H1 (cell line): ENCODE measurements around the gene VPS37D. TPM values are rescaled to one million over a fixed set of nuclear protein-coding genes. Genes with fewer than 3 reads are reported as not detected.
A peak's percentile ranks its signal among the peaks of the same experiment; 100 is the strongest.

Experiments
- CTCF ChIA-PET: fragments of 300-600 bp; sonication (Branson Sonifier 250); formaldehyde crosslinking; loops from one replicate; lab custom pipeline; 2021; ENCODE audit not compliant: partially characterized antibody; lab: Charles Lee
- POLR2A ChIA-PET: fragments of 300-600 bp; sonication (Branson Sonifier 250); formaldehyde crosslinking; loops from one replicate; lab custom pipeline; 2021; ENCODE audit warnings: inconsistent platforms; ENCODE audit not compliant: partially characterized antibody; lab: Charles Lee
- DNase-seq, 2 experiments: peaks; one replicate each; pipeline versions ENCODE4 v3.0.0 to v3.0.0-alpha.2; 2010 to 2022; ENCODE audit warnings: low spot score in 2 of 2, low read depth in 1 of 2, mixed read lengths in 1 of 2
- FAIRE-seq: peaks from 2 replicates; lab custom pipeline; 2011; peaks lifted over from hg19 to GRCh38; lab: Jason Lieb, UNC
- H2AFZ ChIP-seq: 2 replicates; pipeline ENCODE4 v1.8.1; 2012; ENCODE audit warnings: low read length, inconsistent platforms
- H2AK5ac ChIP-seq: 2 replicates; pipeline ENCODE4 v1.6.1; 2013; ENCODE audit warnings: low read depth, low read length
- H2BK120ac ChIP-seq: replicated peaks from 2 replicates; pipeline ENCODE3; 2013; ENCODE audit warnings: low read depth, low read length, inconsistent platforms
- H2BK12ac ChIP-seq: 2 replicates; pipeline ENCODE4 v1.6.1; 2013; ENCODE audit warnings: low read depth, low read length
- H2BK15ac ChIP-seq: 2 replicates; pipeline ENCODE4 v1.6.1; 2013; ENCODE audit warnings: low read length
- H2BK20ac ChIP-seq: 2 replicates; pipeline ENCODE4 v1.6.1; 2013; ENCODE audit warnings: low read length
- H2BK5ac ChIP-seq: 2 replicates; pipeline ENCODE4 v1.6.1; 2013; ENCODE audit warnings: low read depth, low read length
- H3K14ac ChIP-seq: 2 replicates; pipeline ENCODE4 v1.6.1; 2013; ENCODE audit warnings: inconsistent platforms; ENCODE audit not compliant: insufficient read length
- H3K18ac ChIP-seq: 2 replicates; pipeline ENCODE4 v1.6.1; 2013; ENCODE audit warnings: low read length; ENCODE audit errors: extremely low read depth
- H3K23ac ChIP-seq: 2 replicates; pipeline ENCODE4 v1.6.1; 2013; ENCODE audit warnings: inconsistent platforms; ENCODE audit not compliant: insufficient read length
- H3K23me2 ChIP-seq: 2 replicates; pipeline ENCODE4 v1.6.1; 2013; ENCODE audit warnings: low read depth, low read length
- H3K27ac ChIP-seq: 2 replicates; pipeline ENCODE4 v1.6.1; 2011; ENCODE audit warnings: low read depth, low read length, inconsistent platforms
- H3K27me3 ChIP-seq, 4 experiments: replicated peaks in 1 of 4; 1 replicate in 1 of 4; 2 replicates in 3 of 4; pipeline versions ENCODE4 v1.6.1 to v1.8.1; 2011 to 2013; ENCODE audit warnings: low read length in 3 of 4, mild to moderate bottlenecking in 3 of 4, inconsistent platforms in 2 of 4, mixed read lengths in 2 of 4, moderate library complexity in 1 of 4; ENCODE audit not compliant: control insufficient read depth in 3 of 4, insufficient read depth in 3 of 4; ENCODE audit errors: extremely low read depth in 1 of 4
- H3K36me3 ChIP-seq, 4 experiments: 2 replicates each; pipeline versions ENCODE4 v1.6.1 to v1.8.1; 2011 to 2013; ENCODE audit warnings: mild to moderate bottlenecking in 4 of 4, low read length in 3 of 4, moderate library complexity in 2 of 4, control low read depth in 1 of 4, inconsistent platforms in 1 of 4; ENCODE audit not compliant: insufficient read depth in 4 of 4, control insufficient read depth in 2 of 4
- H3K4ac ChIP-seq: replicated peaks from 2 replicates; pipeline ENCODE3; 2013; ENCODE audit warnings: low read length, low read depth, mixed read lengths, inconsistent platforms; ENCODE audit not compliant: insufficient read length
- H3K4me1 ChIP-seq, 4 experiments: replicated peaks in 1 of 4; 1 replicate in 1 of 4; 2 replicates in 3 of 4; pipeline versions ENCODE4 v1.6.1 to v1.8.1; 2011 to 2013; ENCODE audit warnings: low read length in 3 of 4, inconsistent platforms in 2 of 4, mixed read lengths in 1 of 4; ENCODE audit not compliant: insufficient read depth in 4 of 4, control insufficient read depth in 3 of 4
- H3K4me2 ChIP-seq, 2 experiments: 2 replicates each; pipeline versions ENCODE4 v1.6.1 to v1.8.1; 2011 to 2013; ENCODE audit warnings: low read depth in 2 of 2, low read length in 2 of 2, control low read depth in 1 of 2, inconsistent platforms in 1 of 2, mild to moderate bottlenecking in 1 of 2; ENCODE audit not compliant: insufficient read depth in 1 of 2
- H3K4me3 ChIP-seq, 4 experiments: fragments of 200-600, 300-600 bp in 1 of 4; sonication (generic), shearing (Covaris generic), sonication (Bioruptor Twin) in 1 of 4; 2 replicates each; pipeline versions ENCODE4 v1.5.1 to v1.8.1; 2011 to 2016; ENCODE audit warnings: low read length in 4 of 4, low read depth in 3 of 4, control low read depth in 2 of 4, inconsistent platforms in 2 of 4, mild to moderate bottlenecking in 2 of 4, mixed read lengths in 1 of 4, moderate library complexity in 1 of 4; ENCODE audit not compliant: insufficient read depth in 2 of 4; ENCODE audit errors: extremely low read depth in 1 of 4
- H3K56ac ChIP-seq: replicated peaks from 2 replicates; pipeline ENCODE3; 2013; ENCODE audit warnings: low read depth, mild to moderate bottlenecking, mixed read lengths, low read length, inconsistent platforms; ENCODE audit not compliant: insufficient read length
- H3K79me1 ChIP-seq: 2 replicates; pipeline ENCODE4 v1.6.1; 2013; ENCODE audit warnings: low read depth, low read length, control low read depth
- H3K79me2 ChIP-seq, 2 experiments: 2 replicates each; pipeline versions ENCODE4 v1.6.1 to v1.8.1; 2012 to 2013; ENCODE audit warnings: low read length in 2 of 2, mild to moderate bottlenecking in 2 of 2, inconsistent platforms in 1 of 2; ENCODE audit not compliant: insufficient read depth in 2 of 2, control insufficient read depth in 1 of 2
- H3K9ac ChIP-seq, 4 experiments: replicated peaks in 1 of 4; 1 replicate in 1 of 4; 2 replicates in 3 of 4; pipeline versions ENCODE4 v1.6.1 to v1.8.1; 2011 to 2013; ENCODE audit warnings: low read depth in 3 of 4, low read length in 3 of 4, control low read depth in 2 of 4, mild to moderate bottlenecking in 2 of 4, moderate library complexity in 2 of 4, inconsistent platforms in 1 of 4; ENCODE audit errors: extremely low read depth in 1 of 4
- H3K9me3 ChIP-seq, 2 experiments: 2 replicates each; pipeline versions ENCODE4 v1.6.1 to v1.8.1; 2012 to 2013; ENCODE audit warnings: mild to moderate bottlenecking in 2 of 2, moderate library complexity in 2 of 2, control low read depth in 1 of 2, inconsistent platforms in 1 of 2, low read depth in 1 of 2, low read length in 1 of 2, mixed read lengths in 1 of 2; ENCODE audit not compliant: insufficient read depth in 2 of 2
- H4K20me1 ChIP-seq, 2 experiments: replicated peaks in 1 of 2; 2 replicates each; pipeline versions ENCODE3 to v1.8.1; 2011 to 2013; ENCODE audit warnings: inconsistent platforms in 2 of 2, low read length in 2 of 2, mild to moderate bottlenecking in 1 of 2; ENCODE audit not compliant: insufficient read depth in 2 of 2, control insufficient read depth in 1 of 2
- H4K5ac ChIP-seq: 2 replicates; pipeline ENCODE4 v1.6.1; 2013; ENCODE audit warnings: low read length, low read depth, mixed read lengths, inconsistent platforms; ENCODE audit not compliant: insufficient read length
- H4K8ac ChIP-seq: 2 replicates; pipeline ENCODE4 v1.8.0; 2013; ENCODE audit warnings: mild to moderate bottlenecking, moderate library complexity, low read length, inconsistent platforms; ENCODE audit not compliant: insufficient read depth; ENCODE audit errors: extremely low read depth
- H4K91ac ChIP-seq: replicated peaks from 2 replicates; pipeline ENCODE3; 2013; ENCODE audit warnings: low read length, mixed read lengths, inconsistent platforms; ENCODE audit not compliant: insufficient read length
- WGBS, 2 experiments: shearing (Covaris generic) in 1 of 2; methylation state at CpG; one replicate each; pipeline versions ENCODE4 v1.1.6 to v1.1.7; 2013 to 2015; ENCODE audit warnings: low lambda C conversion rate in 2 of 2, mixed read lengths in 2 of 2, inconsistent platforms in 1 of 2, low coverage in 1 of 2, missing lambda C conversion rate in 1 of 2; ENCODE audit not compliant: insufficient replicate concordance in 2 of 2, insufficient coverage in 1 of 2, insufficient read length in 1 of 2; ENCODE audit errors: extremely low coverage in 1 of 2, missing lambda C conversion rate in 1 of 2; 5-methylcytosine and 5-hydroxymethylcytosine counted together
- polyA plus RNA-seq, 7 experiments: library from polyadenylated mRNA; depleted of rRNA in 3 of 7; stranded (reverse) in 5 of 7; unstranded in 2 of 7; fragments of >200 nt in 5 of 7; fragments of 200-250 nt in 2 of 7; gene quantifications; 1 replicate in 5 of 7; 2 replicates in 1 of 7; 4 replicates in 1 of 7; pipeline versions ENCODE4 v1.2.1 to v1.2.3, GENCODE V29; 2011 to 2013; ENCODE audit warnings: missing spikeins in 2 of 7, mixed read lengths in 2 of 7
- total RNA-seq: library from RNA; stranded (reverse); fragmentation: NEBNext Ultra II Directional; extraction: Animal tissue kit (Norgen Biotek cat#: 25700); gene quantifications from 2 replicates; pipeline ENCODE4 v1.2.1, GENCODE V29; 2021

VPS37D gene
- total and polyA plus RNA-seq, 2 of the 8 experiments (the other 6 are each of a cell fraction or from before 2014, with no cell fraction given): 3.4 to 5.0 TPM

DNA sequence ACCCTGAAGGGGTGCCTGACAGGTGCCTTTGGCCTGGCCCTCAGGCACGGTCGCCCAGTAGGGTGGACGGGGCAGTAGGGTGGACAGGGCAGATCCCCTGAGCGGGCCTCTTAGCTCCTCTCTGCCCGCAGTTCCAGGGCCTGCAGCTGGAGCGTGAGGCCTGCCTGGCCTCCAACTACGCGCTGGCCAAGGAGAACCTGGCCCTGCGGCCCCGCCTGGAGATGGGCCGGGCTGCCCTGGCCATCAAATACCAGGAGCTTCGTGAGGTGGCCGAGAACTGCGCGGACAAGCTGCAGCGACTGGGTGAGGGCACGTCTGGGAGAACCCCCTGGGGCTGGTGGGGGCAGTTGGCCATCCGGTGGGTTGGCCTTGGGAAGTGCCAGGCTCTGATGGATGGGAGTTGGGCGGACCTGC lies 1.7 kb downstream of the VPS37D start:
- peak overlapping the region in 1 of 2 experiments; percentile 76; a peak in 1 of 4 replicates for H3K4me2 ChIP-seq
- H3K23ac ChIP-seq: no peak overlapping the region
- H2BK12ac ChIP-seq: no peak overlapping the region
- no peak overlapping the region; the same call in 1 of the 2 replicates for H4K8ac ChIP-seq
- H3K27ac ChIP-seq: no peak overlapping the region
- H3K36me3 ChIP-seq: no peaks in the 10 kb centered on the region
- H3K56ac ChIP-seq: no peak overlapping the region
- no peak overlapping the region for H2AK5ac ChIP-seq
- no peak overlapping the region for H2AFZ ChIP-seq
- H3K18ac ChIP-seq: no peak overlapping the region
- H3K14ac ChIP-seq: no peak overlapping the region
- H2BK20ac ChIP-seq: no peak overlapping the region
- DNase-seq (no peak), FAIRE-seq (no peak)
- no peak overlapping the region for H2BK120ac ChIP-seq
- no peak overlapping the region for H3K9ac ChIP-seq
- H4K91ac ChIP-seq: no peak overlapping the region
- ChIA-PET CTCF (interaction anchor here (0.7 to 9.1 kb wide), 12 partner anchors 11 to 63 kb away, joined by 3 to 72 read pairs (median 4); no protein-coding TSS in a partner anchor), POLR2A (interaction anchor here (0.6 to 2.1 kb wide), 10 partner anchors 13 to 147 kb away, joined by 3 to 6 read pairs (median 3); partner anchors contain the start of gene BAZ1B)
- peaks cover 0 to 20% (median 9%) of the 10 kb centered on the region in 4 experiments; a peak in 6 of 7 replicates for H3K4me1 ChIP-seq
- H4K5ac ChIP-seq: no peak overlapping the region
- no peak overlapping the region for H3K4ac ChIP-seq
- H3K4me3 ChIP-seq: no peak overlapping the region
- no peaks in the 10 kb centered on the region for H3K9me3 ChIP-seq
- H3K23me2 ChIP-seq: peaks cover 5% of the 10 kb centered on the region; the same call in 1 of the 2 replicates
- WGBS, 2 experiments: 83% methylated on average over 19 of the region's 19 CpGs; no CpG with 5 or more reads in 1 of the 2 experiments
- H3K27me3 ChIP-seq: no peaks in the 10 kb centered on the region; a peak in 2 of 7 replicates
- no peak overlapping the region for H2BK15ac ChIP-seq
- no peak overlapping the region for H2BK5ac ChIP-seq
- H4K20me1 ChIP-seq: no peaks in the 10 kb centered on the region
- H3K79me2 ChIP-seq: no peaks in the 10 kb centered on the region
- 0 out of 2 replicates have a peak, but pooled peaks cover 3% of the 10 kb centered on the region for H3K79me1 ChIP-seq
